ENCODE measurements around the gene BCAP31.
"Not testable (repeated sequence)": the region's sequence is repeated elsewhere in the genome, so short reads cannot be mapped to it uniquely, and the experiment has no call there.

Gene BCAP31

DNA sequence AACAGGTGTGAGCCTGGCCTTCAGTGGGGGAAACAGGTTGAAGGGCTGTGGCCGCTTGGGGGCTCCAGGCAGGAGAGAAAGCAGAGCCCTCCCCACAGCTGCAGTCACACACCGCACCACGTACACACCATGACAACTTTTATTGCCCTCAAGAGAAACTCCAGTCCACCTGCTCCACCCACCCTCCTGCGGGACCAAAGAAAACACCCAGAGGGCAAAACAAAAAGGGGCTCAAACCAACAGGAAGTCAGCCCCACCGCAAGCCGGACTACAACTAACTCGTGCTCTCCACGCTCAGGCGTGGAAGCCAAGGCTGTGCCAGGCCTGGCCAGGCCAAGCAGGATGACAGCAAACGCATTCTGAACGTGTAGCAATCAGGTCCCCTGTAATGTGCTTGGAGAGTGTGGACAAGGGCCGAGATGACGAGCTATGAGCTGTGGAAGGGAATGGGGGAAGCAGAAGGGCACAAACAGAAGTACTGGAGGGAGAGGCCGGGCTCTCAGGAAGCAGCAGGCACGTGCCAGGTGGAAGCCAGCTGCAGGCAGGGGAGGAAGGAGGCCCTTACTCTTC is 23.7 kb downstream of the BCAP31 start:
- no peaks in the 10 kb centered on the region for H3K27me3 ChIP-seq (ENCODE audit: insufficient read depth, poor library complexity, severe bottlenecking)
- no peak overlapping the region for H3K27ac ChIP-seq (replicated peaks)
- TF ChIP-seq, protein P1, sequence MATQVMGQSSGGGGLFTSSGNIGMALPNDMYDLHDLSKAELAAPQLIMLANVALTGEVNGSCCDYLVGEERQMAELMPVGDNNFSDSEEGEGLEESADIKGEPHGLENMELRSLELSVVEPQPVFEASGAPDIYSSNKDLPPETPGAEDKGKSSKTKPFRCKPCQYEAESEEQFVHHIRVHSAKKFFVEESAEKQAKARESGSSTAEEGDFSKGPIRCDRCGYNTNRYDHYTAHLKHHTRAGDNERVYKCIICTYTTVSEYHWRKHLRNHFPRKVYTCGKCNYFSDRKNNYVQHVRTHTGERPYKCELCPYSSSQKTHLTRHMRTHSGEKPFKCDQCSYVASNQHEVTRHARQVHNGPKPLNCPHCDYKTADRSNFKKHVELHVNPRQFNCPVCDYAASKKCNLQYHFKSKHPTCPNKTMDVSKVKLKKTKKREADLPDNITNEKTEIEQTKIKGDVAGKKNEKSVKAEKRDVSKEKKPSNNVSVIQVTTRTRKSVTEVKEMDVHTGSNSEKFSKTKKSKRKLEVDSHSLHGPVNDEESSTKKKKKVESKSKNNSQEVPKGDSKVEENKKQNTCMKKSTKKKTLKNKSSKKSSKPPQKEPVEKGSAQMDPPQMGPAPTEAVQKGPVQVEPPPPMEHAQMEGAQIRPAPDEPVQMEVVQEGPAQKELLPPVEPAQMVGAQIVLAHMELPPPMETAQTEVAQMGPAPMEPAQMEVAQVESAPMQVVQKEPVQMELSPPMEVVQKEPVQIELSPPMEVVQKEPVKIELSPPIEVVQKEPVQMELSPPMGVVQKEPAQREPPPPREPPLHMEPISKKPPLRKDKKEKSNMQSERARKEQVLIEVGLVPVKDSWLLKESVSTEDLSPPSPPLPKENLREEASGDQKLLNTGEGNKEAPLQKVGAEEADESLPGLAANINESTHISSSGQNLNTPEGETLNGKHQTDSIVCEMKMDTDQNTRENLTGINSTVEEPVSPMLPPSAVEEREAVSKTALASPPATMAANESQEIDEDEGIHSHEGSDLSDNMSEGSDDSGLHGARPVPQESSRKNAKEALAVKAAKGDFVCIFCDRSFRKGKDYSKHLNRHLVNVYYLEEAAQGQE (IDR thresholded peaks at IDR 0.05; ENCODE audit: insufficient replicate concordance, low read depth) = no peak
- no peak for TF ChIP-seq SPI1 (IDR thresholded peaks at IDR 0.05; ENCODE audit: borderline replicate concordance, low read depth)
- no peak for TF ChIP-seq GABPA (IDR thresholded peaks at IDR 0.05; ENCODE audit: low read depth)
- no peak for TF ChIP-seq POLR2AphosphoS5 (IDR thresholded peaks at IDR 0.05; ENCODE audit: low read depth)
- H3K4me3 ChIP-seq (replicated peaks; ENCODE audit: insufficient read depth, low read length) = no peak overlapping the region
- no peak for DNase-seq (ENCODE audit: low read depth in 1 of 2, low spot score in 1 of 2)

- not testable (repeated sequence) for H3K27ac ChIP-seq (replicated peaks); DNase-seq (ENCODE audit: low read depth in 1 of 2, low spot score in 1 of 2); H3K4me3 ChIP-seq (replicated peaks; ENCODE audit: insufficient read depth, low read length); H3K27me3 ChIP-seq (ENCODE audit: insufficient read depth, poor library complexity, severe bottlenecking)
Observed at GRCh38 chrX:153699784-153700371, 24.3 kb downstream of the BCAP31 start.

GRCh38 chrX:153699210-153699783 is 24.9 kb downstream of the BCAP31 start:
- H3K27me3 ChIP-seq (ENCODE audit: insufficient read depth, poor library complexity, severe bottlenecking); DNase-seq (ENCODE audit: low read depth in 1 of 2, low spot score in 1 of 2); H3K4me3 ChIP-seq (replicated peaks; ENCODE audit: insufficient read depth, low read length); H3K27ac ChIP-seq (replicated peaks): not testable (repeated sequence)

GRCh38 chrX:153697924-153698865 is 26.0 kb downstream of the BCAP31 start:
- TF ChIP-seq GABPA (IDR thresholded peaks at IDR 0.05; ENCODE audit: low read depth) (no peak), SPI1 (IDR thresholded peaks at IDR 0.05; ENCODE audit: borderline replicate concordance, low read depth) (no peak), POLR2AphosphoS5 (IDR thresholded peaks at IDR 0.05; ENCODE audit: low read depth) (no peak), CTCF (IDR thresholded peaks at IDR 0.05; ENCODE audit: insufficient read depth, low read length) (no peak)
- TF ChIP-seq, protein P1 (IDR thresholded peaks at IDR 0.05; ENCODE audit: insufficient replicate concordance, low read depth) = no peak
- no peak overlapping the region for H3K27ac ChIP-seq (replicated peaks)
- DNase-seq (ENCODE audit: low read depth in 1 of 2, low spot score in 1 of 2) = no peak
- H3K27me3 ChIP-seq (ENCODE audit: insufficient read depth, poor library complexity, severe bottlenecking) = no peaks in the 10 kb centered on the region
- H3K4me3 ChIP-seq (replicated peaks; ENCODE audit: insufficient read depth, low read length) = no peak overlapping the region

DNA sequence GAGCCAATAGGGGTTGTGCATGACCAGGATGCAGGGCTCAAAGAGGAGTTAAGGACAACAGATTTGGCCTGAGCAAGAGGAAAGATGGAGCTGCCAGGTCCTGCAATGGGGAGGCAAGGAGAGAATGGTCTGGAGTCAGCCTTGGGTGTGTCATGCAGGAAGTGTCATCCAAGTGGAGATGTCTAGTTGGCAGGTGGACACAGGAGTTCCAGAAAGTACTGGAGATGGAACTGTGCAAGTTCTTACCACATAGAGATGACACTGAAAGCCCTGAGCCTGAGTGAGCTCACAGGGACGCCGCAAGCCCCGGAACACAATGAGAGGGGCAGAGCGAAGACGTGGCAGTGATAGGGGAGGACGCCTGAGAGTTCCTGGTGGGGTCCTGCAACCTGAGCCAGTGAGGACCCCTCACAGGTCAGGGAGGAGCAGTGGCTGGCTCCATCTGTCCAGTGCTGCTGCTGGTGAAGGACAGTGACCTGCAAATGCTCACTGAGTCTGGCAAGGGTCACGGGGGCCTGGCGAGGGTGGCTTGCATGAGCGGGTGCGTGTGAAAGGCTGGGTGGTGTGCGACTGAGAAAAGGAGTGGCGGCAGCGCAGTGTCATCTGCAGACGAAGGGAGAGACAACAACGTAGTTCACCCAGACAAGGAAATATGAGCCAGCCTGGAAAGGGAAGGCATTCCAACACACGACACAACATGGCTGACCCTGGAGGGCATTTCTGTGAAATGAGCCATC is 27.0 kb downstream of the BCAP31 start:
- H3K27me3 ChIP-seq (ENCODE audit: insufficient read depth, poor library complexity, severe bottlenecking); H3K27ac ChIP-seq (replicated peaks); H3K4me3 ChIP-seq (replicated peaks; ENCODE audit: insufficient read depth, low read length); DNase-seq (ENCODE audit: low read depth in 1 of 2, low spot score in 1 of 2): not testable (repeated sequence)

DNA sequence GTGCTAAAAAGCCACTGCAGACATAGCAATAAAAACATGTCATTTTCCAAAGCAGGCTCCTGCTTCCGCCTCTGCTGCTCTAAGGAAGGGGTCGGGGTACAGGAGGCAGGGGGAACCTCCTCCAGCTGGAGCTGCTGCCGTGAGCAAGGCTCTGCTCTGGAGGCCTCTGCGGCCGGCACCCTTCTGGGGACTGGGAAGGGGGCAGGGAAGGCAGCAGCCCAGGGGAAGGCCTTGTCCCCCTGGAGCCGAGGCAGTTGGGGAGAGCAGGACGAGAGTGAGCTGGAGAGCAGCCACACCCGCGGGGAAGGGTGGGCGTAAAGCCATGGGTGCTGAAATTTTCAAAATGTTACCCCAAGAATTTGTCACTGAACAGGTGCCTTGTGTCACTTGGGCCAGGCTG is 27.6 kb downstream of the BCAP31 start:
- H3K4me3 ChIP-seq (replicated peaks; ENCODE audit: insufficient read depth, low read length); H3K27ac ChIP-seq (replicated peaks); H3K27me3 ChIP-seq (ENCODE audit: insufficient read depth, poor library complexity, severe bottlenecking); DNase-seq (ENCODE audit: low read depth in 1 of 2, low spot score in 1 of 2): not testable (repeated sequence)

All from HL-60 (cell line).